K562 (cell line): ENCODE data around the gene TMED6. TPM values are rescaled to one million over a fixed set of nuclear protein-coding genes. Genes with fewer than 3 reads are reported as not detected.
A peak's percentile ranks its signal among the peaks of the same experiment; 100 is the strongest.

Experiments used
- AFF4 ChIP-seq: sonication (generic); formaldehyde crosslinking; IDR thresholded peaks from 2 replicates; pipeline ENCODE4 v1.8.0; 2023; ENCODE audit warnings: mild to moderate bottlenecking, missing genetic modification reagents
- CBX3 ChIP-seq, 2 experiments: IDR thresholded peaks; 1 replicate in 1 of 2; 2 replicates in 1 of 2; pipeline ENCODE4 v1.6.1; 2012; ENCODE audit warnings: inconsistent platforms in 2 of 2, low read length in 2 of 2, borderline replicate concordance in 1 of 2, control low read depth in 1 of 2
- CREB3L1 ChIP-seq: fragments of 450-650 bp; IDR thresholded peaks from 2 replicates; pipeline ENCODE4 v1.6.1; 2014; ENCODE audit warnings: low read depth, mild to moderate bottlenecking, moderate library complexity, borderline replicate concordance
- MAZ ChIP-seq, 2 experiments: fragments of 450-650 bp in 1 of 2; sonication (generic) in 1 of 2; formaldehyde crosslinking; IDR thresholded peaks in 1 of 2; conservative IDR thresholded peaks in 1 of 2; 2 replicates each; pipeline versions ENCODE4 v1.4.0 to v1.5.0; 2020; ENCODE audit warnings: mild to moderate bottlenecking in 1 of 2, missing genetic modification reagents in 1 of 2
- RBFOX2 ChIP-seq: fragments of 200-400 bp; formaldehyde crosslinking; IDR thresholded peaks from 2 replicates; pipeline ENCODE4 v1.6.1; 2017; ENCODE audit warnings: low read depth, mild to moderate bottlenecking, low read length, moderate library complexity
- SIN3A ChIP-seq, 2 experiments: fragments of 150-350 bp in 1 of 2; IDR thresholded peaks; 2 replicates each; pipeline ENCODE4 v1.6.1; 2011 to 2016; ENCODE audit warnings: borderline replicate concordance in 2 of 2, low read depth in 2 of 2, low read length in 2 of 2, mild to moderate bottlenecking in 2 of 2, moderate library complexity in 2 of 2; ENCODE audit not compliant: control insufficient read depth in 1 of 2
- SMAD3 ChIP-seq: fragments of 450-650 bp; formaldehyde crosslinking; conservative IDR thresholded peaks from 2 replicates; pipeline ENCODE4 v1.4.0; 2020; ENCODE audit warnings: mild to moderate bottlenecking
- TFAP4 ChIP-seq: sonication (generic); formaldehyde crosslinking; IDR thresholded peaks from 2 replicates; pipeline ENCODE4 v1.8.0; 2022; ENCODE audit warnings: missing genetic modification reagents, mild to moderate bottlenecking, moderate library complexity, borderline replicate concordance
- THAP7 ChIP-seq: fragments of 250-450 bp; sonication (Bioruptor Pico); IDR thresholded peaks from 2 replicates; pipeline ENCODE4 v1.5.0; 2021
- UBTF ChIP-seq, 2 experiments: IDR thresholded peaks; 2 replicates each; pipeline ENCODE4 v1.6.1; 2012; ENCODE audit warnings: improper control_type of control experiment in 2 of 2, low read depth in 2 of 2, low read length in 2 of 2, borderline replicate concordance in 1 of 2
- ZFX ChIP-seq: sonication (generic); formaldehyde crosslinking; IDR thresholded peaks from 2 replicates; pipeline ENCODE4 v1.8.0; 2022; ENCODE audit warnings: mild to moderate bottlenecking, missing genetic modification reagents, moderate library complexity
- ZNF165 ChIP-seq: fragments of 250-450 bp; sonication (Bioruptor Pico); IDR thresholded peaks from 2 replicates; pipeline ENCODE4 v1.4.0; 2020; ENCODE audit warnings: borderline replicate concordance
- ZNF197 ChIP-seq: fragments of 200-800 bp; sonication (Bioruptor generic); IDR thresholded peaks from 2 replicates; pipeline ENCODE4 v1.6.1; 2016; ENCODE audit warnings: low read depth, missing genetic modification characterization, missing compliant biosample characterization
- ZNF507 ChIP-seq: conservative IDR thresholded peaks from 2 replicates; pipeline ENCODE4 v1.6.1; 2017; ENCODE audit warnings: missing genetic modification characterization, missing compliant biosample characterization
- ZZZ3 ChIP-seq: fragments of 450-650 bp; IDR thresholded peaks from 2 replicates; pipeline ENCODE4 v1.6.1; 2016; ENCODE audit warnings: antibody characterized with exemption, mild to moderate bottlenecking, moderate library complexity
- polyA plus RNA-seq, 8 experiments: library from polyadenylated mRNA; depleted of rRNA in 4 of 8; stranded (reverse) in 5 of 8; unstranded in 3 of 8; fragments of >200 nt; fragmentation: Nextera tagmentation in 2 of 8; fragmentation: Illumina TruSeq in 1 of 8; extraction: Ambion mirVana in 2 of 8; extraction: Trizol in 1 of 8; gene quantifications; 2 replicates each; pipeline versions ENCODE4 v1.2.1 to v1.2.3, GENCODE V29; 2011 to 2014; ENCODE audit warnings: inconsistent platforms in 1 of 8, missing spikeins in 1 of 8
- total RNA-seq, 7 experiments: library from RNA; depleted of rRNA in 6 of 7; stranded (reverse); fragments of >200 nt in 6 of 7; fragmentation: Illumina TruSeq in 2 of 7; extraction: Trizol in 2 of 7; gene quantifications; 2 replicates each; pipeline versions ENCODE4 v1.2.1 to v1.2.3, GENCODE V29; 2011 to 2021; ENCODE audit warnings: low replicate concordance in 1 of 7

The TMED6 gene
- total and polyA plus RNA-seq, 9 of the 15 experiments (the other 6 are each of a cell fraction or from before 2014, with no cell fraction given): 0.14 to 0.45 (median 0.25) TPM; not detected in 2

GRCh38 chr16:69311533-69312387 is 39.8 kb downstream of the TMED6 start (continued):
- peak in 1 of 2 experiments; percentile 67; a peak in 2 of 4 replicates for TF ChIP-seq SIN3A (IDR thresholded peaks at IDR 0.05; ENCODE audit: borderline replicate concordance in 2 of 2, control insufficient read depth in 1 of 2, low read depth in 2 of 2, low read length in 2 of 2)
- TF ChIP-seq TFAP4 (CRISPR knock-in tag): peak; percentile 46; the same call in 1 of the 2 replicates
- peak; percentile 63; the same call in 1 of the 2 replicates for TF ChIP-seq ZFX (CRISPR knock-in tag)
- no peak for TF ChIP-seq ZNF197 (CRISPR knock-in tag)
- no peak for TF ChIP-seq SMAD3 (CRISPR knock-in tag)
- peak; percentile 63 for TF ChIP-seq RBFOX2
- peak; percentile 72; the same call in 1 of the 2 replicates for TF ChIP-seq THAP7
- peak; percentile 77; the same call in 1 of the 2 replicates for TF ChIP-seq AFF4 (CRISPR knock-in tag)
- TF ChIP-seq CREB3L1: 0 out of 2 replicates have a peak, but pooled peaks have one; percentile 41
- 0 out of 4 replicates have a peak, but pooled peaks of 1 of the 2 experiments have one; percentile 10 for TF ChIP-seq MAZ (CRISPR knock-in tag; conservative IDR thresholded peaks at IDR 0.05 in 1 of 2, IDR thresholded peaks at IDR 0.05 in 1 of 2)
- TF ChIP-seq ZNF507 (tag): no peak
- peak in 1 of 2 experiments; percentile 51; a peak in 1 of 3 replicates for TF ChIP-seq CBX3 (IDR thresholded peaks at IDR 0.05; ENCODE audit: borderline replicate concordance in 1 of 2, low read length in 2 of 2)
- no peak for TF ChIP-seq ZZZ3
- 0 out of 4 replicates have a peak, but pooled peaks of 1 of the 2 experiments have one; percentile 52 for TF ChIP-seq UBTF (IDR thresholded peaks at IDR 0.05; ENCODE audit: borderline replicate concordance in 1 of 2, low read depth in 2 of 2, low read length in 2 of 2)
- TF ChIP-seq ZNF165 (CRISPR knock-in tag): no peak
